ENCODE data around the gene PPP6R2.

PPP6R2 gene

DNA sequence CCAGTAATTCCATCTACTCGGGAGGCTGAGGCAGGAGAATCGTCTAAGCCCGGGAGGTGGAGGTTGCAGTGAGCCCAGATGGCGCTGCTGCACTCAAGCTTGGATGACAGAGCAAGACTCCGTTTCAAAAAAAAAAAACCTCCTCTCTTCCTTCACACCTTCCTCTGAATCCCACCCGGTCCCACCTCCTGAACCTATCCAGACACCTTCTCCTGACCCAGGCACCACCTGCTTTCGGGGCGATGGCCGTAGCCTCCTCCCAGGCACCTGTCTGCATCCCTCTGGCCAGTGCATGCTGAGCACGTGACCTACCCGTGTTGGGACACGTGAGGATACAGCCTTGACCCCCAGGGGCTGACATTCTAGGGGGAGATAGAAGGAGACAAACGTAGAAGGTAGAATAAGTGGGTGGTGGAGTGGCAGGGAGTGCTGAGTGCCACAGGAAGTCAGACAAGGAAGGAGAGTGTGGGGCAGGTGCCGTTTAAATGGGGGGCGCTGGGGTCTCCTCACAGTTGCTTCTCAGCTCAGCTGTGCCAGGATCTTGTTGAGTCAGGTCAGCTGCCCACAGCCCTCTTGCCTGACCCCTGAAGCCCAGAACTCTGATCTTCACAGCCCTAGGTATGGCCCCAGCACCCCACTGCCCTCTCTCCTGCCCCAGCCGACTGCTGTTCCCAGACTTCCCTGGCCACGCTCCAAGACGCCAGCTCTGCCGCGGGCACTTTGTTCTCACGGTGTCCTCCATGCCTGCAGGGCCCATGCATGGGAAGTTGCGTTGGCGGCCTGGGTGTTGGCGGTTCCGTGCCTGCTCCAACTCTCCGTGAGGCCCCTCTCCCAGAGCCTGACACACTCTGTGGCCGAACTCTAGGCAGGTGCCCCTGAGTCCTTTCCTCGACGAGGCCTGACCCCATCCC is 142.3 kb downstream of the PPP6R2 start:
- no peak for DNase-seq (ENCODE audit: low read depth)

DNA sequence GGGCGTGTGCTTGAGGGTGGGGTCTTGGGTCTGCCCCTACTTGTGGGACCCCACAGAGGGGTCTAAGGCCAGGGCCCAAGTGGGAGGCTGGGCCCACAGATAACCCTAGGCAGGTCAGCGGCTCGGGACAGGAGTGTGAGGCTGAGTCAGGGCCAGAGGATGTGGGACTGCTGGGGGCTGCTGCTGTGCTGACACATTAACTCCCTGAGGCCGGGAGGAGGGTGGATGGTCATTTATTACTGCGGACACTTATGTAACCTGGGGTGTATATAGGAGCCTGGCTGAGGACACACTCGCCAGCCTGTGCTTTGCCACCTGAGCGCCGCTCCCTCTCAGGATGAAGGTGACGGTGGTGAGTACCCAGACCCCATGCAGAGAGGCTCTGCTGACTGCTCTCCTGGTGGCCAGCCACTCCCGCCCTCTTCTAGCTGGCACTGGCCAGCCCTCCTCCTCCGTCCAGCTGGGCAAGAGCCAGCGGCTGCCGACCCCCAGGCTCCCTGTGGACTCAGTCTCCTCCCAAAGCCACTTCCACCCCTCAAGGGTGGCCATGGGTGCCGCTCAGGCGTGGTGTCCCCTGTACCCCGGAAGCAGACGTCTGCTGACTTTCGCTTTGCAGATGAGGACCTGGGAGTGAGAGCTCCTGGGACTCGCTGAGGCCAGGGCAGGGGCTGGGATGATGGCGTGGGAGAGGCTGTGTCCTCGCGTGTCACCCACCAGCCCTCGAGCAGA is 143.6 kb downstream of the PPP6R2 start, which contains the start of gene MIOX:
TSS of gene MIOX (plus strand) at position 299 of the 729 bp plus-strand sequence. CDS start at position 338, 39 bp downstream.
- no peak for DNase-seq (ENCODE audit: low read depth)

DNA sequence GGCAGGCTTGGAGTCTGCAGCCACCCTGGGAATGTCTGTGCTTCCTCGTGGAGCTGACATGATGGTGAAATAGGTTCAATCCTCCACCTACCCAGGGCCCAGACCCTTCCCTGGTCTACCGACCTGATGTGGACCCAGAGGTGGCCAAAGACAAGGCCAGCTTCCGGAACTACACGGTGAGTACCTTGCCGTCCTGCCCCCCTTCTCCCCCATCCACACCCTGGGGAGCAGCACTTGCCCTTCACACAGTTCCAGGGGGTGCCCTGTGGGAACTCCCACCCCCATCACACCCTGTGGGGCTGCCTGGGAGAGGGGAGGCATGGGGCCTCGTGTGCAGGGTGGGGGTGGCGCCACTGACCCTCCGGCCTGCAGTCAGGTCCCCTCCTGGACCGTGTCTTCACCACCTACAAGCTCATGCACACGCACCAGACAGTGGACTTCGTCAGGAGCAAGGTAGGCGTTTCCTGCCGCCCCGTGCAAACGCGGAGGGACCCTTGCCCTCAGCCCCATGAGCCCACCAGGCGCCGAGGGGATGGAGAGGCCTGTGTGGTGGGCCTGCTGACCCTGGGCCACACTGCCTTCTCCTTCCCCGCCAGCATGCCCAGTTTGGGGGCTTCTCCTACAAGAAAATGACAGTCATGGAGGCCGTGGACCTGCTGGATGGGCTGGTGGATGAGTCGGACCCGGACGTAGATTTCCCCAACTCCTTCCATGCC is 144.3 kb downstream of the PPP6R2 start:
- DNase-seq (ENCODE audit: low read depth), result no peak

- no peak for DNase-seq (ENCODE audit: low read depth)
Measured at GRCh38 chr22:50488006-50488677, 145.0 kb downstream of the PPP6R2 start.

GRCh38 chr22:50488886-50489285 is 145.8 kb downstream of the PPP6R2 start:
- DNase-seq (ENCODE audit: low read depth), result no peak

DNA sequence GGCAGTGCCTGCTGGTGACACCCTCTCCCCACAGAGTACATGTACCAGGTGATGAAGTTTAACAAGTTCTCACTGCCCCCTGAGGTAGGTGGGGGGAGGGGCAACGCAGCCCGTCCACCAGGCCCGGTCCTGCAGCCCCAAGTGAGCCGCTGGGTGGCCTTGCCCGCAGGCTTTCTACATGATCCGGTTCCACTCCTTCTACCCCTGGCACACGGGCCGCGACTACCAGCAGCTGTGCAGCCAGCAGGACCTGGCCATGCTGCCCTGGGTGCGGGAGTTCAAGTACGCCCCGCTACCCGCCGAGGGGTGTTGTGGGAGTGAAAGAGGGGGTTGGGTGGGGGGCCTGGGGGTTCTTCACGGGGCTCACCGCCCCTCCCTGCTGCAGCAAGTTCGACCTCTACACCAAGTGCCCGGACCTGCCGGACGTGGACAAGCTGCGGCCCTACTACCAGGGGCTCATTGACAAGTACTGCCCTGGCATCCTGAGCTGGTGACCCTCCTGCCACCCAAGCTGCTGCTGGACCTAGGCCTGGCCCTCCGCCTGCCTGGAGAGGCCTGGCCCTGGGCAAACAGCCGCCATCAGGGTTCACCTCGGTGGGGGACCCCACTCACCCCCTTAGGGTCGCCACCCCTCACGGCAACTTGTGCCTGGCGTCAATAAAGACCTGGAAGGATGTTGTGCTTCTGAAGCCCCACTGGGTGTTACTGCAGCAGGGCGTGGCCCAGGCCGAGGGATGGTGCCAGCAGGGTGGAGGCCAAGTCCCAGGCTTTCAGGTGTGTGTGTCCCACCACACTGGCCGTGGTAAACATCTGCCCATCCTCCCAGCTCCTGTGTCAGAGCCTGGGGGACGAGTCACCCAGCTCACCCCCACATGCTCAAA is 146.5 kb downstream of the PPP6R2 start:
- no peak for DNase-seq (ENCODE audit: low read depth)

DNA sequence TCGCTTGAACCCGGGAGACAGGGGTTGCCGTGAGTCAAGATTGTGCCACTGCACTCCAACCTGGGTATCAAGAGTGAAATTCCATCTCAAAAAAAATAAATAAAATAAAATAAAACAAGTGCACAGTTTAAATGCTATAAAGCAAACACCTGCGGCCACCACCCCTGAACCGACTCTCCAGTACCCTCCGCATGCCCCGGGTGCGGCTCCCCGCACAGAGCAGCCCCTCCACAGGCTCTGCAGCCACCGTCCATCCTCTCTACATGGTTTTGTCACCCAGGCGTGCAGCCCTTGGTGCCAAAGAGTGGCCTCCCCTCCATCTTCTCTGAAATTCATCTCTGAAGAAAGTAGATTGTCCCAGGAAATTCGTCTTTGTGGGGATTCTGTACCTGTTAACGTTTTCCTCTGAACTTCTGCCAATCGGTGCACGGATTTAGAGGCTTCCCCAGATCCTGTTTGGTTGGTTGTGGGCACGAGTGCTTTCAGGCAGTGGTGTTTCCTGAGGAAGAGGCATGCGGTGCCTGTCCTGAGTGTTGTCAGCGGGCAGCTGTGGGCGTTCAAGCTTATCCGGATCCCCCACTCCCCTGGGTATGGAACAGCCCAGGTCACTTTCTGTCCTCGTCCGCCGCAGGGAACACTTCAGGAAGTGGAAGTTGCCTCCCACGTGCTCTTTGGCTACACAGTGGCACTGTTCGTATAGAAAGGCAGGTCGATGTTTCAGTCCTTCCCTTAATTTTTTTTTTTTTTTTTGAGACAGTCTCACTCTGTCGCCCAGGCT is 147.6 kb downstream of the PPP6R2 start:
- no peak for DNase-seq (ENCODE audit: low read depth)

All from HS-5 (cell line).